Measurements from ENCODE around the gene PLXNA1. TPM values are rescaled to one million over a fixed set of nuclear protein-coding genes. Genes with fewer than 3 reads are reported as not detected.

PLXNA1 gene
- polyA plus RNA-seq (65.6 and 86.8 TPM in 2 replicates), polyA minus RNA-seq (156 and 159 TPM in 2 replicates)

- H3K9me2 ChIP-seq (ENCODE audit: insufficient read depth, low read length) = no peaks in the 10 kb centered on the region
- H3F3A ChIP-seq (ENCODE audit: insufficient read depth, low read length, poor library complexity, severe bottlenecking) = no peaks in the 10 kb centered on the region
- H3K27me3 ChIP-seq (ENCODE audit: insufficient read depth, low read depth, low read length) = peaks cover 2% of the 10 kb centered on the region
- H2AFZ ChIP-seq (ENCODE audit: low read depth, low read length) = no peak within 1 kb of the TSS
- no peaks in the 10 kb centered on the region for H3K9me3 ChIP-seq (ENCODE audit: low read length)
- peaks cover 39% of the 10 kb centered on the region for H3K79me2 ChIP-seq (replicated peaks; ENCODE audit: insufficient read depth, low read length)
- H3K27ac ChIP-seq (ENCODE audit: low read length) = peak within 1 kb of the TSS; percentile 45
- TF ChIP-seq POLR2AphosphoS5 (IDR thresholded peaks at IDR 0.05) (peak; percentile 50), SMC3 (conservative IDR thresholded peaks at IDR 0.05; ENCODE audit: poor library complexity) (peak; percentile 92), REST (IDR thresholded peaks at IDR 0.05; ENCODE audit: borderline replicate concordance) (no peak), CTCF (IDR thresholded peaks at IDR 0.05; ENCODE audit: poor library complexity, severe bottlenecking) (peak; percentile 90), MXI1 (conservative IDR thresholded peaks at IDR 0.05; ENCODE audit: poor library complexity, severe bottlenecking) (peak; percentile 25), EP300 (conservative IDR thresholded peaks at IDR 0.05; ENCODE audit: poor library complexity, severe bottlenecking) (no peak), RAD21 (conservative IDR thresholded peaks at IDR 0.05) (peak; percentile 83)
- H3K36me3 ChIP-seq (ENCODE audit: insufficient read depth, low read length) = no peaks in the 10 kb centered on the region
- peaks cover 18% of the 10 kb centered on the region for H4K20me1 ChIP-seq (ENCODE audit: insufficient read depth)
- H3K4me2 ChIP-seq (ENCODE audit: low read length) = peak within 1 kb of the TSS; percentile 91
- H3K4me3 ChIP-seq (ENCODE audit: low read length) = peak within 1 kb of the TSS; percentile 97
- H3K9ac ChIP-seq (ENCODE audit: low read length) = peak within 1 kb of the TSS; percentile 86
Observed at GRCh38 chr3:126982471-126983175, at the start of gene PLXNA1. TSS of gene PLXNA1 (plus strand) at chr3:126983115. CDS start at chr3:126988594, 5,479 bp downstream.

- TF ChIP-seq RAD21 (conservative IDR thresholded peaks at IDR 0.05) (no peak), EP300 (conservative IDR thresholded peaks at IDR 0.05; ENCODE audit: poor library complexity, severe bottlenecking) (peak; percentile 24)
- H3F3A ChIP-seq (ENCODE audit: insufficient read depth, low read length, poor library complexity, severe bottlenecking) = no peaks in the 10 kb centered on the region
- H4K20me1 ChIP-seq (ENCODE audit: insufficient read depth) = no peaks in the 10 kb centered on the region
- H3K4me3 ChIP-seq (ENCODE audit: low read length) = peak overlapping the region; percentile 13
- H3K9ac ChIP-seq (ENCODE audit: low read length) = no peak overlapping the region
- H3K79me2 ChIP-seq (replicated peaks; ENCODE audit: insufficient read depth, low read length) = no peaks in the 10 kb centered on the region
- no peaks in the 10 kb centered on the region for H3K9me3 ChIP-seq (ENCODE audit: low read length)
- no peaks in the 10 kb centered on the region for H3K27me3 ChIP-seq (ENCODE audit: insufficient read depth, low read depth, low read length)
- H3K9me2 ChIP-seq (ENCODE audit: insufficient read depth, low read length) = no peaks in the 10 kb centered on the region
- H3K27ac ChIP-seq (ENCODE audit: low read length) = peak overlapping the region; percentile 37
- H3K36me3 ChIP-seq (ENCODE audit: insufficient read depth, low read length) = no peaks in the 10 kb centered on the region
- H2AFZ ChIP-seq (ENCODE audit: low read depth, low read length) = no peak overlapping the region
- H3K4me2 ChIP-seq (ENCODE audit: low read length) = peak overlapping the region; percentile 3
Observed at GRCh38 chr3:126934031-126934531, 48.8 kb upstream of the PLXNA1 start.
